ENCODE results near the gene TMX3. TPM values are rescaled to one million over a fixed set of nuclear protein-coding genes. Genes with fewer than 3 reads are reported as not detected.

Gene TMX3
- total and polyA plus RNA-seq, 3 donors from 2014 or later, result 27.1 to 45.4 (median 39.9) TPM

DNA sequence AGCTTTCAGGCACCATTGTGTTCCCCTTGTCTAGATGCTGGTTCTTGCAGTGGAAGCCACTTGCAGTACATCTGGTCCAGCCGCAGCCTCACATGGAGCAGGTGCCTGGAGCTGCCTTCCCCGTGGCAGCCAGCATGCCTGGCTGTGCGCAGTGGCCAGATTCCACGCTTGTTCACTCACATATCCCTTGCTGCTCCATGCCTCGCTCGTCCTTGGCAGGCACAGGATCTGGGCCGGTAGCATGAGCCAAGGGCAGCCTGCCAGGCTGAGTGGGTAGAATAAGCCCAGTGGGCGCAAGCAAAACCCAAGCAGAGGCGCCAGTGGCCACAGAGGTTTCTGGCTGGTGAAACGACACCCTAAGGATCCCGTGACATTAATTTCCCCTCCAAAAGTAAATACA, 20.6 kb downstream of the TMX3 start:
- Histone ChIP-seq H3K4me1 (no peaks in the 10 kb centered on the region), H3K9me3 (no peaks in the 10 kb centered on the region), H3K36me3 (ENCODE audit: low read depth, missing control alignments) (no peaks in the 10 kb centered on the region), H3K4me3 (no peak overlapping the region), H3K27me3 (no peaks in the 10 kb centered on the region), H3K27ac (no peak overlapping the region)
- intact Hi-C loops (cut with DNase I; ENCODE audit: low total_unique reads), result no loop called here
- DNase-seq, result no peak
- 90 to 97% methylated on average over 10 to 11 of the region's 11 CpGs for WGBS, 2 donors
- TF ChIP-seq, protein P1, sequence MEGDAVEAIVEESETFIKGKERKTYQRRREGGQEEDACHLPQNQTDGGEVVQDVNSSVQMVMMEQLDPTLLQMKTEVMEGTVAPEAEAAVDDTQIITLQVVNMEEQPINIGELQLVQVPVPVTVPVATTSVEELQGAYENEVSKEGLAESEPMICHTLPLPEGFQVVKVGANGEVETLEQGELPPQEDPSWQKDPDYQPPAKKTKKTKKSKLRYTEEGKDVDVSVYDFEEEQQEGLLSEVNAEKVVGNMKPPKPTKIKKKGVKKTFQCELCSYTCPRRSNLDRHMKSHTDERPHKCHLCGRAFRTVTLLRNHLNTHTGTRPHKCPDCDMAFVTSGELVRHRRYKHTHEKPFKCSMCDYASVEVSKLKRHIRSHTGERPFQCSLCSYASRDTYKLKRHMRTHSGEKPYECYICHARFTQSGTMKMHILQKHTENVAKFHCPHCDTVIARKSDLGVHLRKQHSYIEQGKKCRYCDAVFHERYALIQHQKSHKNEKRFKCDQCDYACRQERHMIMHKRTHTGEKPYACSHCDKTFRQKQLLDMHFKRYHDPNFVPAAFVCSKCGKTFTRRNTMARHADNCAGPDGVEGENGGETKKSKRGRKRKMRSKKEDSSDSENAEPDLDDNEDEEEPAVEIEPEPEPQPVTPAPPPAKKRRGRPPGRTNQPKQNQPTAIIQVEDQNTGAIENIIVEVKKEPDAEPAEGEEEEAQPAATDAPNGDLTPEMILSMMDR (IDR thresholded peaks at IDR 0.05), result no peak
- TF ChIP-seq POLR2A (IDR thresholded peaks at IDR 0.05), result no peak

DNA sequence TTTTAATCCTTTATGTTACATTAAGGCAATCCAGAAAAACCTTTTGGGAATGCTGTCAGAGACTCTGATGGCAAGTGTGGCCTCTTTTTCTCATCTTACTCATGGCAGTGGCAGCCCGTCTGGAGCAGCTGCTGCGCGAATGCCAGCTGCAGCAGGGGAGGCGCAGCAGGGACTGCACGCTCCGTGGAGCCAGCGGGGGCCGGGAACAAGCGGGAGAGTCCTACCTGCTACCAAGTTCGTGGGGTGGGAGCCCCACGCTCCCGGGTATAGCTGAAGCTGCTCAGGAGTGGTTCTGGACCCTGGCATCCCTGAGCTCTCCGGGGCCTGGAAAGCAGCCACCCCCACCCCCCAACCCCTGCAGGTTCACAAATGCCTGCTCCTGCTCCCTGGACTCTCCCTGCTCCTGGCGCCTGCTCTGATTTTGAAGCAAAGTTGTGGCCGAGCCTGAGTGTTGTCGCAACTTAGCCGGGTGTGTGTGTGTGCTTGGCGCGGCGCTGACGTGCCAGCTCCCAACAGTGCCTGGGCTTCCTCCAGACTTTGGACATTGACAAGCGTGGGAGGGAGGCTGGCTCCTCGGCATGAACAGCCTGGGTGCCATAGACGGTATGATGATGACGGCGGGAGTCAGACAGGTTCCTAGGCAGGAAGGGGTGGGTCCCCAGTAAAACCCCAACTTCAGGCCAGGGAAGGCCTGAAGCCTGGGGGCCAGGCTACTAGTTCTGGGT, 21.7 kb downstream of the TMX3 start:
- TF ChIP-seq POLR2A (IDR thresholded peaks at IDR 0.05), result no peak
- TF ChIP-seq, protein P1 (IDR thresholded peaks at IDR 0.05), result no peak

DNA sequence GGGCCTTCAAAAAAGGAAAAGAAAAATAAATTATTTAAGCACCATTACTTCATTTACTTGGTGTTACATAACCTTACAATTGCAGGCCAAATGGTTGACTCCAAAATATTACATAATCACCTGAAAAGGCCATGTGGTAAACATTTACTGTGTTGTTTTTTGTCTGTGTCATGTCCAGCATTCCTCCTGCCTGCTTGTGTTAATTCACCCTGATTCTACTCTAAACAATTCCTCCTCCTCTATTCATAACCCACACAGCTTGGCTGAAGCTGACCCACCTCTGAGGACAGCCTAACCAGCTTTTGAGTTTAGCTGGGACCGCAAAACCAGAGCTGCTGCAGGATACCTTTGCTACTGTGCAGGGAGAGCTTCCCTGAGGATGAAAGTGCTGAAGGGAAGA, 35.4 kb downstream of the TMX3 start:
- Histone ChIP-seq H3K27me3 (no peaks in the 10 kb centered on the region), H3K4me1 (no peaks in the 10 kb centered on the region), H3K4me3 (no peak overlapping the region), H3K36me3 (ENCODE audit: low read depth, missing control alignments) (no peaks in the 10 kb centered on the region), H3K9me3 (no peaks in the 10 kb centered on the region), H3K27ac (no peak overlapping the region)
- WGBS, 2 donors, result 90 to 100% methylated on average over 1 of the region's 1 CpG
- no peak for DNase-seq
- no peak for TF ChIP-seq POLR2A (IDR thresholded peaks at IDR 0.05)
- TF ChIP-seq, protein P1 (IDR thresholded peaks at IDR 0.05), result no peak
- intact Hi-C loops (cut with DNase I; ENCODE audit: low total_unique reads), result no loop called here

More for the DNA sequence above, 21.7 kb downstream of the TMX3 start:
- no peak overlapping the region for H3K4me3 ChIP-seq
- DNase-seq, result no peak
- intact Hi-C loops (cut with DNase I; ENCODE audit: low total_unique reads), result no loop called here
- WGBS, 2 donors, result 95 to 97% methylated on average over 15 to 25 of the region's 26 CpGs
- H3K27me3 ChIP-seq, result no peaks in the 10 kb centered on the region
- no peak overlapping the region for H3K27ac ChIP-seq
- H3K4me1 ChIP-seq, result no peaks in the 10 kb centered on the region
- H3K9me3 ChIP-seq, result no peaks in the 10 kb centered on the region
- H3K36me3 ChIP-seq (ENCODE audit: low read depth, missing control alignments), result no peaks in the 10 kb centered on the region

DNA sequence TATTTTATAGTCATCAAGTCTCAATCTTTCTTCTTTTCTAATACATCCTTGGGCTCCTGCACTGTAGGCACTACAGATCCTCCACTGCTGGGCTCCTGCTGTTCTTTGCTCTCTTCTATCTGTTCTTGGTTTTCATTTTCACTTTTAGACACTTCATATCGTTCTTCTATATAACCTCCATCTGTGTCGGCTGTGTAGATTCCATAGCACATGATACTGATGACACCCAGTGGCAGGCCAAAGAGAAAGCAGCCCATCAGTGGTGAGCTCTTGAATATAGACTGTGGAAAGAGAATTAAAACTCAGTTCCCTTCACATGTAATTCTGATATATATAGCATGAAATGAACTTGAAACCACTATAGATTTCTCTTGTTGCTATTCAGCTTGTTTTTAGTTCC, 38.0 kb downstream of the TMX3 start:
- WGBS, 2 donors, result 59 to 61% methylated on average over 2 of the region's 2 CpGs
- no peaks in the 10 kb centered on the region for H3K36me3 ChIP-seq (ENCODE audit: low read depth, missing control alignments)
- H3K27me3 ChIP-seq, result no peaks in the 10 kb centered on the region
- intact Hi-C loops (cut with DNase I; ENCODE audit: low total_unique reads), result no loop called here
- H3K4me3 ChIP-seq, result no peak overlapping the region
- H3K9me3 ChIP-seq, result no peaks in the 10 kb centered on the region
- H3K4me1 ChIP-seq, result no peaks in the 10 kb centered on the region
- no peak for DNase-seq
- H3K27ac ChIP-seq, result no peak overlapping the region
- TF ChIP-seq, protein P1 (IDR thresholded peaks at IDR 0.05), result no peak
- no peak for TF ChIP-seq POLR2A (IDR thresholded peaks at IDR 0.05)

DNA sequence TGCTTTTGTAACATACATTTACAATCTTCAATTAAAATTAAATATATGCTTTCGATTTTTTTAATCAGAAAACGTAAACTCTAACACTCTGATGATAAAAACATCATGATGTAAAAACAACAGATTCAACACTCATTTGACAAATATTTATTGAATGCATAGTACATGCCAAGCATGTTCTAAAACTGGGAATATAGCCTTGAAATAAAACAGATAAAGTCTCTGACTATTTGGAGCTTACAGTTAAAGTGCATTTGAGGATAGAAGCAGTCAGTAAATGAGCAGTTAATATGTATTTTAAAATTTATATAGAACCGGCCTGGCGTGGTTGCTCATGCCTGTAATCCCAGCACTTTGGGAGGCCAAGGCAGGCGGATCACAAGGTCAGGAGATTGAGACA, 47.8 kb downstream of the TMX3 start:
- Histone ChIP-seq H3K4me3 (no peak overlapping the region), H3K9me3 (no peaks in the 10 kb centered on the region), H3K27ac (no peak overlapping the region), H3K36me3 (ENCODE audit: low read depth, missing control alignments) (no peaks in the 10 kb centered on the region), H3K27me3 (no peaks in the 10 kb centered on the region), H3K4me1 (no peaks in the 10 kb centered on the region)
- intact Hi-C loops (cut with DNase I; ENCODE audit: low total_unique reads), result no loop called here
- DNase-seq, result no peak
- TF ChIP-seq, protein P1 (IDR thresholded peaks at IDR 0.05), result no peak
- no peak for TF ChIP-seq POLR2A (IDR thresholded peaks at IDR 0.05)
- 69% methylated on average over 5 of the region's 5 CpGs for WGBS, 2 donors

Measured in testis (tissue), 3 donors.